ENCODE data around the gene COX8A. TPM values are rescaled to one million over a fixed set of nuclear protein-coding genes. Genes with fewer than 3 reads are reported as not detected.

The COX8A gene
- total RNA-seq, 2 donors from 2014 or later = 258 to 298 TPM

DNA sequence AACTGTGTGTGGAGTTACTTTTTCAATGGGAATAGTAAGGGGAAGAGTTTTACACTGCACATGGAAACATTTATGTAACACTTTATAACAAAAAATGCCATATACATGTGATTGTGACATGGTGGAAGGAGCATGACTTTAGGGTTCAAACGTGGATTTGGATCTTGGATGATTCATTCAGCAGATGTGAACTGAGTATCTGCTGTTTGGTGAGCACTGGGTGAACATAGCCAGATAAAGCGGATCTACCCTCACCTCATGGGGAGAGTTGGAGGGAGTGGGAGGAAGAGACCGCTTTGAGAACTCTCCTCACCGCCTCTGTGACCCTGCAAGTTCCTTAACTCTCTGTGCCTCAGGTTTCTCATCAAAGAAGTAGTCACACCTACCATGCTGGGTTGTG is 32.5 kb upstream of the COX8A start:
- H3K27ac Mint-ChIP-seq = peak overlapping the region; percentile 46
- 80 to 91% methylated on average over 1 to 4 of the region's 4 CpGs for WGBS, 2 experiments (ENCODE audit: insufficient coverage in 1 of 2, insufficient read length in 1 of 2)

DNA sequence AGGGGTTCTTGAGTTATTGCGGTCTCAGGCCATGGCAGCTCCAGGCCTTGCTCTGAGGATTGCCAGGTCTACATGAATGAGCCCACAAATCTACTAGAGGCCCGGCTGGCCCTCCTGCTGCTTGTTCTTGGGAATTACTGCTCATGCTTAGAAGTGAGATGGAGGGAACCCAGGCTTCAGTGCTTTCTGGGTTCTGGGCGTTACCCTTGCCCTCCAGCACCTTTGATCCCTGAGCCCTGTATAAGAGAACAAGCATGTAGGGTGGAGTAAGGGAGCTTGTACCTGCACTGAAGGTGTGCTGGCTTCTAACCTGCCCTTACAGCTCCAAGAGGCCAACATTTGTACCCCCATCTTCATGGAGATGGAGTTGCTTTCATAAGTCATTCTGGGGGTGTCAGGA is 31.6 kb upstream of the COX8A start:
- 94 to 100% methylated on average over 1 to 3 of the region's 3 CpGs for WGBS, 2 experiments (ENCODE audit: insufficient coverage in 1 of 2, insufficient read length in 1 of 2)
- no peak overlapping the region for H3K27ac ChIP-seq (ENCODE audit: low read depth, low read length)

More for the DNA sequence above, 32.5 kb upstream of the COX8A start:
- Mint-ChIP-seq H3K36me3 (ENCODE audit: low read depth) (peaks cover 18% of the 10 kb centered on the region), H3K4me1 (peaks cover 36% of the 10 kb centered on the region), H3K27me3 (ENCODE audit: insufficient read depth) (no peaks in the 10 kb centered on the region), H3K4me3 (no peak overlapping the region), H3K9me3 (no peaks in the 10 kb centered on the region)
- no peak overlapping the region for H3K4me3 ChIP-seq (ENCODE audit: low read length)
- no peak for TF ChIP-seq CTCF (conservative IDR thresholded peaks at IDR 0.05)
- H3K9me3 ChIP-seq (ENCODE audit: control insufficient read depth, low read length) = no peaks in the 10 kb centered on the region
- peaks cover 7% of the 10 kb centered on the region for H3K4me1 ChIP-seq (ENCODE audit: control insufficient read depth, insufficient read depth, low read length)
- H3K27me3 ChIP-seq (ENCODE audit: control insufficient read depth, insufficient read depth, low read length, poor library complexity, severe bottlenecking) = no peaks in the 10 kb centered on the region
- no peak overlapping the region for H3K9ac ChIP-seq (ENCODE audit: extremely low read depth, low read length, poor library complexity, severe bottlenecking)
- H3K36me3 ChIP-seq (ENCODE audit: control insufficient read depth, insufficient read depth, low read length) = peaks cover 17% of the 10 kb centered on the region
- H3K27ac ChIP-seq (ENCODE audit: low read depth, low read length) = no peak overlapping the region
- DNase-seq = no peak

DNA sequence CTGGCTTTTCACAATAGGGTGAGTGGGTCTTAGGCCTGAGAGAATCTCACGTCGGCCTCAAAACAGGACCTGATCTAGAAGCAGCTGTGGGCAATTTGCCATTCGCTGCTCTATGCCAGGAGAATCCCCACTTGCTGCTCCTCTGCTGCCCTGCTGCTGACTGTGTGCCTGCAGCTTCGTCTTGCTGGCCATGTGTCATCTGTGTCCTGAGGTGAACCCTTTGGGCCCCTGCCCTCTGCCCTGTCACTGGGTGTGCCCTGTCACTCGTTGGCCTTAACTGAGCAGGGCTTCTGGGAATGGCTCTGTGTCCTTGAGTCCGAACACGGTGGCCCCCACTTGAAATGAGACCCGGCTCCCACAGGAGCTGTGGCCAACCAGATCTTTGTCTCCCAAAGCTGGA is 29.4 kb upstream of the COX8A start:
- Mint-ChIP-seq H3K4me3 (no peak overlapping the region), H3K27me3 (ENCODE audit: insufficient read depth) (no peaks in the 10 kb centered on the region), H3K27ac (peak overlapping the region; percentile 82), H3K4me1 (peaks cover 32% of the 10 kb centered on the region), H3K36me3 (ENCODE audit: low read depth) (peaks cover 38% of the 10 kb centered on the region), H3K9me3 (no peaks in the 10 kb centered on the region)
- 90 to 92% methylated on average over 8 of the region's 8 CpGs for WGBS, 2 experiments (ENCODE audit: insufficient coverage in 1 of 2, insufficient read length in 1 of 2)
- Histone ChIP-seq H3K9ac (ENCODE audit: extremely low read depth, low read length, poor library complexity, severe bottlenecking) (no peak overlapping the region), H3K27me3 (ENCODE audit: control insufficient read depth, insufficient read depth, low read length, poor library complexity, severe bottlenecking) (no peaks in the 10 kb centered on the region), H3K36me3 (ENCODE audit: control insufficient read depth, insufficient read depth, low read length) (peaks cover 42% of the 10 kb centered on the region), H3K9me3 (ENCODE audit: control insufficient read depth, low read length) (no peaks in the 10 kb centered on the region), H3K4me3 (ENCODE audit: low read length) (no peak overlapping the region), H3K4me1 (ENCODE audit: control insufficient read depth, insufficient read depth, low read length) (peaks cover 7% of the 10 kb centered on the region), H3K27ac (ENCODE audit: low read depth, low read length) (no peak overlapping the region)
- DNase-seq = no peak
- no peak for TF ChIP-seq CTCF (conservative IDR thresholded peaks at IDR 0.05)

More for the DNA sequence above, 31.6 kb upstream of the COX8A start:
- Histone ChIP-seq H3K4me3 (ENCODE audit: low read length) (no peak overlapping the region), H3K9ac (ENCODE audit: extremely low read depth, low read length, poor library complexity, severe bottlenecking) (no peak overlapping the region), H3K36me3 (ENCODE audit: control insufficient read depth, insufficient read depth, low read length) (peaks cover 25% of the 10 kb centered on the region), H3K9me3 (ENCODE audit: control insufficient read depth, low read length) (no peaks in the 10 kb centered on the region), H3K4me1 (ENCODE audit: control insufficient read depth, insufficient read depth, low read length) (peaks cover 7% of the 10 kb centered on the region), H3K27me3 (ENCODE audit: control insufficient read depth, insufficient read depth, low read length, poor library complexity, severe bottlenecking) (no peaks in the 10 kb centered on the region)
- H3K4me3 Mint-ChIP-seq = no peak overlapping the region
- H3K27ac Mint-ChIP-seq = peak overlapping the region; percentile 39
- H3K9me3 Mint-ChIP-seq = no peaks in the 10 kb centered on the region
- no peaks in the 10 kb centered on the region for H3K27me3 Mint-ChIP-seq (ENCODE audit: insufficient read depth)
- DNase-seq = no peak
- no peak for TF ChIP-seq CTCF (conservative IDR thresholded peaks at IDR 0.05)
- H3K36me3 Mint-ChIP-seq (ENCODE audit: low read depth) = peaks cover 24% of the 10 kb centered on the region
- peaks cover 36% of the 10 kb centered on the region for H3K4me1 Mint-ChIP-seq

Measured in endodermal cell (in vitro differentiated cells).